TTC549 (cell line): ENCODE data around the gene ITSN2.
A peak's percentile ranks its signal among the peaks of the same experiment; 100 is the strongest.

Source experiments
- FAIRE-seq: peaks from 2 replicates; lab custom pipeline; 2012; peaks lifted over from hg19 to GRCh38; lab: Jason Lieb, UNC

ITSN2 gene

GRCh38 chr2:24265212-24265611 lies 95.1 kb downstream of the ITSN2 start:
- no peak for FAIRE-seq

DNA sequence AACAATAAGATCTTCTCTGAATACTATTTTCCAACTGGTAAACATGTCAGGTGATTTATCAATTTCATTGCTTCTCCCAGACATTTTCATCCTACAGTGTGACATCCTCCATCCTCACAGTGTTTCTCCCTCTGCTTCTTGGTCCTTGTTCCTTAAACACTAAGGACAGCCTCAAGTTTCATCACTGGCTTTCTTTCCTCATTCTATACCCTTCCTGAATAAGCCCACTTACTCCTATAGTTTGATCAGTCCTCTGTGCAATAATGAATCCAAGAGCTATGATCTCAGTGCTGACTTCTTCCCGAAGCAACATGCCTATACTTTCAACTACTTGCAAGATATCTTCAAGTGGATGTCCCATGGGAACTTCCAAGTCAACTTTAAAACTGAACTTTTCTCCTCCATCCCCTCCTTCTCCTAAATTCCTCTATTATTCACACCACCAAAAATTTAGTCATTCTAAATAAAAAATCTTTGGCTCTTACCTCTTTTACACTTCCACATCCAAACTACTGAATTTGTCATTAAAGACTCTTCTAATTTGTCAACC lies 97.8 kb downstream of the ITSN2 start:
- FAIRE-seq, result no peak

- FAIRE-seq, result no peak
Observed at GRCh38 chr2:24261441-24261840, 98.9 kb downstream of the ITSN2 start.

GRCh38 chr2:24259316-24259715 lies 101.0 kb downstream of the ITSN2 start:
- no peak for FAIRE-seq

- FAIRE-seq, result no peak
Observed at GRCh38 chr2:24258718-24259117, 101.6 kb downstream of the ITSN2 start.

- peak; percentile 73 for FAIRE-seq
Observed at GRCh38 chr2:24253303-24253919, 106.9 kb downstream of the ITSN2 start.

DNA sequence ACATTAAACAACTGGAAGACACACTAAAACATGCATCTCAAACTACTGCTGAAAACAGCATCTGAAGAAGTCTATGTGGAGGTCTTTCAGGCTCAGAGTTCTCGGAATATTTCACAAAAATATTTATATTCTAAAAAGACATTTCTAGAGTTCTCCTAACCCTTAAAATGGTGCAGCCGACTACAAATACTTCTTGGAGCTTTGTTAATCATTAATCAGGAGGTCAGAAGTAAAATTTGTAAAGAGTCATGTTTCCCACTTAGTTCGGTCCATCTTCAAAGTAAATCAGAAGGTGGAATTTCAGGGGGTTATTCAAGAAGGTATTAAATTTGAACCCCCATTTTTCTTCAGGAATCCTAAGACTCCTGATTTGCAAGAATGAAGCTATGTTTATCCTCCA lies 112.7 kb downstream of the ITSN2 start:
- FAIRE-seq, result no peak

DNA sequence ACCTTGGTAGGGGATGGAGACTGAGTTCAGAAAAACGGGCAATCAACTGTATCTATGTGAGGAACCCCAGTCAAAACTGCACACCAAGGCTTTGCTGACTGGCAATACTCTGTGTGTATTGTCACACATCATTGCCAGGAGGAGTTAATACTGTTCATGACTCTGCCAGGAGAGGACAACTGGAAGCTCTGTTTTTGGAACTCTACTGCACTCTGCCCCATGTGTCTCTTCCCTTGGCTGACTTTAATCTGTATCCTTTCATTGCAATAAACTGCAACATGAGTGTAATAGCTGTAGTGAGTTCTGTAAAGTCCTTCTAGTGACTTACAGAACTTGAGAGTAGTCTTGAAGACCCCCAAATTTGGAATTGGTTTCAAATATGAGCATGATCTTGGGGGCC lies 113.2 kb downstream of the ITSN2 start:
- no peak for FAIRE-seq

- no peak for FAIRE-seq
Observed at GRCh38 chr2:24245986-24246776, 114.2 kb downstream of the ITSN2 start.

- no peak for FAIRE-seq
Observed at GRCh38 chr2:24241528-24241927, 118.8 kb downstream of the ITSN2 start.

DNA sequence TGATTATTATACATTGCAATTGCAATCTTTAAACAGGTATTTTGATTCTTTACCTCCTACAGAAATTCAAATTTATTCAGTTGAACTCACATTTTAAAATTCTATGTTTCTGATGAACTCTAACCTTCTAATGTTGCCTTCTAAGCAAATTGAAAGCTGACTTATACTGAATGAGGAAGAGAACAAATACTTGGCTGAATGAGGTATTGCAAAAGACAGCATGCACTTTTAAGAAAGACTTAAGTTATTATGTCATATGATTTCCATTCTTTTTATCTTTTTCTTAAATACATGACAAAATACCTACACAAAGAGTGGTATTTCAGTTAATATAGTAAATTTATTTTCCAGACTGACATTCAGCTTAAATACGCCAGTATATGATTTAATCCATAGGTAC lies 120.8 kb downstream of the ITSN2 start:
- no peak for FAIRE-seq

- no peak for FAIRE-seq
Observed at GRCh38 chr2:24238158-24238557, 122.2 kb downstream of the ITSN2 start.

DNA sequence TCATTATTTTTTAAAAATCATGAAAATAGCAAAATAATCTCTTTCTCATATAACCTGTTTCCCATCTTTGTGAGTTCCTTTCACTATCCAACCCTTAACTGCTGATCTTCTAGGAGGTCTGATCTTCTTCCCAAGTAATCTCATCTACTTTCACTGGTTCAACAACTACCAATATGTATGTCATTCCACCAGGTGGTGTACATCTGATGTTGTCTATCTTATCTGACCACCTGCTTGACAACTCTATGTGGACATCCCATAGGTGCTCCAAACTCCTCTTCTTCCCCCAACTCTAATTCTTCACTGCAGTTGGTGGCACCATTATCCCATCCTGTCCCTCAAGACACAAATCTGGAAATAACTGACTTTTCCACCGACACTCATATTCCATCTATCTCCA lies 123.0 kb downstream of the ITSN2 start:
- no peak for FAIRE-seq

- no peak for FAIRE-seq
Observed at GRCh38 chr2:24233321-24233720, 127.0 kb downstream of the ITSN2 start.

DNA sequence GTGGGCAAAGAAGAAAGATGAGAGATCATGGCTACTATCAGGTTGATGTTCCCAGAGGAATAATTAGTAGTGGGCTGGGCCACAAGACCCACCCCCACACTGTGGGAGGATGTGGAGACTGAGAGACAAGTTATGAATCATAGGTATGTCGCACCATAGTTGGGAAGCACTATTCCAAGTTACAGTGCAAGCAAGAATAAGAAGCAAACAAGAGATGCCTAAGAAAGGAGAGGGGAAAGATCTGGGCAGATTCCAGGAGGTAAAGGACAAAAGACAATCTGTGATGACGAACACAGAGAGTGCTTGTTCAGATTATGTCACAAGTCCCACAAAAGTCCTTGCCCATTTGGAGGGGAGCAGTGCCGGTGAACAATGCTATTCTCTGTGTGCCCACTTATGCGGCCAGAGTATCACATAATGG lies 128.9 kb downstream of the ITSN2 start:
- FAIRE-seq, result no peak

- peak; percentile 86 for FAIRE-seq
Observed at GRCh38 chr2:24228470-24228869, 131.9 kb downstream of the ITSN2 start.

GRCh38 chr2:24225499-24226242 lies 134.7 kb downstream of the ITSN2 start:
- no peak for FAIRE-seq

DNA sequence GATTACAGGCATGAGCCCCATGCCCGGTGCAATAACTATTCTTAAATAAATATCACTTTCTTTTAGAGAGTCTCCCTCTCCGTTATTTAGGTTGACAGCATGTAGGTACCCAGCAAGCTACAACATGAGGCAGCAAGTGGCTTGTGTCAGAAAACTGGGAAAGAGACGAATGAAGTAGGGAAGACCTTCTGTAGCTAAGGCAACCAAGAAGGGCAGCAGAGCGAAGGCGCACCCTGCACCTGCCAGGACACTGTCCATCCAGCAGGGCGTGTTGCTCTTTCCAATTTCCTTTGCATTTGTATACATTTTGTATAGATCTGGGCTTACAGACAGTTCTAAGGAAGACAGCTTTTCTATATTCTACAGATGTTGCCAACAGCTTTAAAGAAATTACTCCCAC lies 137.4 kb downstream of the ITSN2 start:
- no peak for FAIRE-seq

- FAIRE-seq, result no peak
Observed at GRCh38 chr2:24221343-24222050, 138.8 kb downstream of the ITSN2 start.

DNA sequence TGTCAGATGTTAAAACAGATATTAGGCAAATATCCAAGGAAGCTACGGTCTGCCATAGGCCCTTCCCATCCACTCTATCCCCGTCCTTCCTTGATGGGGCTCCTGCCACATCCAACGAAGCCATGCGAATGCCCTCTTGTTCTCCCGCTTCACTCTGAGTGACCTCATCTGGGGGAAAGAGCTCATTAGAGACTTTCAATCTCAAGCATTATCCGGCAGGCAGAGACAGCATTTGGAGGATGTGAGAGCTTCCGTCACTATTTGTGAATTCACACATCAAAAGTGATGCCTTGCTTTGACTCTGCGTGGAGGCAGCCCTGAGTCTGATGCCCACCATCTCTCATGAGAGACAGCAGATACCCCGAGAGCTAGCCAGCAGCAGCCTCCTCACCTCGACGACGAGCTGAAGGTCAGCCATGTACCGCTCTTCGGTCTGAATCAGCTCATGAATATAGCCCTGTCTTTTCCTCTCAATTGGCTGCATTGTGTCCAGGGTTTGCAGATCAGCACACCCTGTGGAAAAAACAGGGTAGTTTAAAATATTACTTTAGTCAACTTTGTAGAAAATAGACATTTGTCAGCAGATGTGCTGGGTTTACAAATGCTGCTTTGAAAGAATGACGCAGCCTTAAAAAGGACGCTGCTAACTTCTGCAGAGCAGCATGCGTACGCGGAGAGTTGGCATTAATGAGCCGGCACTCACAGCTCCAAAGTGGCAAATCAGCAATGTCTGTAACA lies 139.6 kb downstream of the ITSN2 start:
- no peak for FAIRE-seq

DNA sequence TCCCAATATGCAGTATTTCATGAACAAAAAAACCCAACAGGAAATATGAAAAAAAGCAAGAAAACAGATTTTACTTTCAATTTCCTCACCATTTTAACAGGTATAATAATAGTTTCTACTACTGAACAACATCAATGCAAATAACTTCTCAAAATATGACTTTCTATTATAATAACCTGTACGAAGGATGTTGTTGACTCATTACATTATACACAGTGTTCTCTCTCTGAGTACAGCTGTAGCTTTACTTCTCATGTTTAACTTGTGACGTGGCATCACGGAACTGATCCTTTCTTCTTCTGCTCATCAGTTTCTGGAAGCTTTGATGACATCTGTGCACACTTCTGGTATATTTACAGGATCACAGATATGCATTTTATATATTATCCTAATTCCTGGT lies 145.5 kb downstream of the ITSN2 start:
- no peak for FAIRE-seq

DNA sequence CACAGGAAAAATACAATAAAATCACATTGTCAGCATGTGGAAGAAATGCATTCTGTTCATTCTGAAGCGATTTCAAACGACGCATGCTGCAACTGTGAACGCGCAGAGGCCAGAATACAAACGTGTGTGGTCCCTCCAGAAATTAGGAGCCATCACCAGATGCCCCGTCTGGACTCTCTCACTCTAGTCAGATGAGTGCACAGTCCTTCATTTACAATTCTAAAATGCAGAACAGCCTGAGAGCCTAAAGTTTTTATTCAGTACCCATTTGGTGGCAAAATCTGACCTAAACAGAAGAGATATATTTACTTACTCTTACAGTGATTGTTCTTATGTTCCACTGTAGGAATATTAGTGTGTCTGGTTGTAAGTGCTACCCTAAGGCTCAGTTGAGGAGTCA lies 148.9 kb downstream of the ITSN2 start:
- no peak for FAIRE-seq
